Measurements from ENCODE around the gene TMUB1.
A peak's percentile ranks its signal among the peaks of the same experiment; 100 is the strongest.
"Not testable (repeated sequence)": the region's sequence is repeated elsewhere in the genome, so short reads cannot be mapped to it uniquely, and the experiment has no call there.

The TMUB1 gene

DNA sequence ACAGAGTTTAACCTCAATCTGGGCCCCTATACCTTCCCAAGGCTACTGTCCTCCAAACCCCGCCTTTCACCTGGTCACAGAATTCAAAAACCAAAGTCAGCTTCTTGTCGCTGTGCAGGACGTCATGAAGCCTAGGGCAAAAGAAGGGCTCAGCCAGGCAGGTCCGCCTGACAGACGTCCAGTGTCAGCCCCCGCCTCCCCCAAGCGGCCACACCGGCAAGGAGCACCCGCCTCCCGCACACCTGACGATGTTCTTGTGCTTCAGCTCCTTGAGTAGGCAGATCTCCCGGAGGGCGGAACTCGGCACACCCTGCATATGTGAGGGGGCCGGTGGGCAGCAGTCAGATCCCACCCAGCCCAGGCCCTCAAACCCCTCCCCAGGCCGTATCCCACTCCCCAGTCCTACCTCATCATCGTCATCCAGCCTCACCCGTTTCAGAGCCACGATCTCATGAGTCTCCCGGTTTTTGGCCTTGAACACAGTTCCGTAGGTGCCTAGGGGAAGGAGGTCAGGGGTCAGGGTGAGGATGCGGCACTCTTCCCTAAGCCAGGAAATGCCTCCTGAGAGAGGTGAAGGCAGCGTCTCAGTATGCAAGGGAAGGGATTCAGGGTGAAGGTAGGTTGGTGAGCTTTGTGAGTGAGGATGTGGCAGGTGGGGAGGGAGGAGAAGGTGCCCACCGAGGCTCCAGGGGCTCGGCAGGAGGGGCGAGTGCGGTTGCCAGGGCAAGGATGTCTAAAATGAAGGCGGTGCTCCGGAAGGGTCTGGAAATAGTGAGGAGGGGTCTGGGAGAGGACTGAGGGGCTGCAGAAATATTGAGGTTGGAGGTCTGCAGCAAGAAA is 26.4 kb downstream of the TMUB1 start:
- peaks cover 41% of the 10 kb centered on the region for H3K4me1 Mint-ChIP-seq (ENCODE audit: low read depth)
- no peak for DNase-seq
- H3K27me3 Mint-ChIP-seq: no peaks in the 10 kb centered on the region
- H3K36me3 Mint-ChIP-seq (ENCODE audit: low read depth): peaks cover 23% of the 10 kb centered on the region
- H3K27ac Mint-ChIP-seq: peak overlapping the region; percentile 79
- H3K4me3 Mint-ChIP-seq: peak overlapping the region; percentile 94
- no peaks in the 10 kb centered on the region for H3K9me3 Mint-ChIP-seq

DNA sequence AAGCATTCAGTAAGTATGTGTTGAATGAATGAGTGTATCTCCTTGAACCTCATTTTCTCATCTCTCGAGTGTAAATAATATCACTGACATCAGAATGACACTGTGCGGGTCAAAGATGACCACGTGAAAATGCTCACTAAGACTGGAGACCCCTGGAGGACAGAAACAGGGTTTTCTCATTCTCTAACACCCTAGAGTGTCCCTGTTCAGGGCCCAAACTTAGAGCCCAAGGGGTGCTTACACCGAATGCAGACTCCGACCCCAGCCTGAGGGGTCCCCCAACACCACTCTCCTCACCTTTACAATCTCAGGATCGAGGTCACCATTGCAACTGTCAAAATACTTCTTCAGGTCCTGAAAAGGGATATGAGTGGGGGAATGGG is 27.0 kb downstream of the TMUB1 start:
- Mint-ChIP-seq H3K4me1 (ENCODE audit: low read depth) (peaks cover 37% of the 10 kb centered on the region), H3K4me3 (peak overlapping the region; percentile 94)

DNA sequence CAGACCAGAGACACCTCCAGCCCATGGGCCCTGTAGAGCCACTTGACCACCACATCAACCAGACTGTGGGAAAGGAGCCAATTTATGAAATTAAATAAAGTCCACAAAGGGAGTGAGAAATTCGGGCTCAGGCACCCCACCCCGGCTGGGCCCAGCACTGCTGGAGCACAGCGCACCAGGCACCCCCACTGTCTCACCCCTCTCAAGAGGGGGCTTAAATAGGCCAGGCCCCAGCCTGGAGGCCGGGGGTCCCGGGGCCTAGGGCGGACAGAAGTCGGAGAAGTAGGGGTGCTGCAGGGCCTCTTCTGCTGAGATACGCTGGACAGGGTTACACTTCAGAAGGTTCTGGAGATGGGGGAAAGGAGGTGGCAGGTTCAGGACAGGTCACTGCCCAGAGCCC is 29.5 kb downstream of the TMUB1 start:
- H3K4me3 Mint-ChIP-seq: no peak overlapping the region
- H3K36me3 Mint-ChIP-seq (ENCODE audit: low read depth): peaks cover 12% of the 10 kb centered on the region
- H3K9me3 Mint-ChIP-seq: no peaks in the 10 kb centered on the region
- H3K27ac Mint-ChIP-seq: no peak overlapping the region
- H3K27me3 Mint-ChIP-seq: no peaks in the 10 kb centered on the region
- no peak for DNase-seq
- H3K4me1 Mint-ChIP-seq (ENCODE audit: low read depth): peaks cover 23% of the 10 kb centered on the region

More for the DNA sequence above, 27.0 kb downstream of the TMUB1 start:
- Mint-ChIP-seq H3K27ac (no peak overlapping the region), H3K36me3 (ENCODE audit: low read depth) (peaks cover 18% of the 10 kb centered on the region), H3K9me3 (no peaks in the 10 kb centered on the region), H3K27me3 (no peaks in the 10 kb centered on the region)
- no peak for DNase-seq

GRCh38 chr7:151053096-151053495 is 30.2 kb downstream of the TMUB1 start:
- peaks cover 10% of the 10 kb centered on the region for H3K36me3 Mint-ChIP-seq (ENCODE audit: low read depth)
- H3K4me3 Mint-ChIP-seq: no peak overlapping the region
- H3K27me3 Mint-ChIP-seq: no peaks in the 10 kb centered on the region
- H3K27ac Mint-ChIP-seq: no peak overlapping the region
- DNase-seq: no peak
- H3K9me3 Mint-ChIP-seq: no peaks in the 10 kb centered on the region
- H3K4me1 Mint-ChIP-seq (ENCODE audit: low read depth): peaks cover 18% of the 10 kb centered on the region

DNA sequence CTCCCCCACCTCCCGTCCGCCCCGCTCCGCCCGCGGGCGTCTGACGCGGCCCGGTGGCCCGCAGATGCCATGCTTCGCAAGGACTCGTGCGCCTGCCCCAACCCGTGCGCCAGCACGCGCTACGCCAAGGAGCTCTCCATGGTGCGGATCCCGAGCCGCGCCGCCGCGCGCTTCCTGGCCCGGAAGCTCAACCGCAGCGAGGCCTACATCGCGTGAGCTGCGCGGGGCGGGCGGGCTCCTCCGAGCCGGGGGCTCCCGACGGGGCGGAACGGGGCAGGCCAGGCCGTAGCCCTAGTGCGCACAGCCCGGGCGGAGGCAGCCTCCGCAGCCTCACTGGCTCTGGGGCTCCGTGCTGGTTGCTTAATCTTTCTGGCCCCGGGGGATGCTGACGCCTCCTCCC is 32.2 kb downstream of the TMUB1 start:
- Mint-ChIP-seq H3K27ac (no peak overlapping the region), H3K9me3 (no peaks in the 10 kb centered on the region), H3K4me1 (ENCODE audit: low read depth) (peaks cover 7% of the 10 kb centered on the region), H3K27me3 (no peaks in the 10 kb centered on the region), H3K4me3 (no peak overlapping the region), H3K36me3 (ENCODE audit: low read depth) (peaks cover 10% of the 10 kb centered on the region)
- peak; percentile 74 for DNase-seq

- no peak overlapping the region for H3K4me3 Mint-ChIP-seq
- H3K36me3 Mint-ChIP-seq (ENCODE audit: low read depth): peaks cover 19% of the 10 kb centered on the region
- no peak overlapping the region for H3K27ac Mint-ChIP-seq
- H3K9me3 Mint-ChIP-seq: no peaks in the 10 kb centered on the region
- H3K4me1 Mint-ChIP-seq (ENCODE audit: low read depth): peaks cover 7% of the 10 kb centered on the region
- DNase-seq: no peak
- H3K27me3 Mint-ChIP-seq: no peaks in the 10 kb centered on the region
Observed at GRCh38 chr7:151048911-151049463, 34.3 kb downstream of the TMUB1 start.

- H3K36me3 Mint-ChIP-seq (ENCODE audit: low read depth): peaks cover 21% of the 10 kb centered on the region
- no peak within 1 kb of the TSS for H3K4me3 Mint-ChIP-seq
- no peaks in the 10 kb centered on the region for H3K9me3 Mint-ChIP-seq
- no peak for DNase-seq
- H3K27me3 Mint-ChIP-seq: no peaks in the 10 kb centered on the region
- H3K27ac Mint-ChIP-seq: no peak within 1 kb of the TSS
- peaks cover 6% of the 10 kb centered on the region for H3K4me1 Mint-ChIP-seq (ENCODE audit: low read depth)
Observed at GRCh38 chr7:151047976-151048815, 35.1 kb downstream of the TMUB1 start, which contains the start of gene ASIC3. Gene ASIC3 (plus strand): TSS chr7:151048531. CDS start chr7:151048886, 355 bp downstream.

GRCh38 chr7:151046603-151047573 is 36.4 kb downstream of the TMUB1 start:
- no peak overlapping the region for H3K27ac Mint-ChIP-seq
- DNase-seq: no peak
- no peaks in the 10 kb centered on the region for H3K9me3 Mint-ChIP-seq
- peaks cover 33% of the 10 kb centered on the region for H3K36me3 Mint-ChIP-seq (ENCODE audit: low read depth)
- H3K4me3 Mint-ChIP-seq: no peak overlapping the region
- H3K4me1 Mint-ChIP-seq (ENCODE audit: low read depth): peaks cover 1% of the 10 kb centered on the region
- H3K27me3 Mint-ChIP-seq: no peaks in the 10 kb centered on the region

- no peak for DNase-seq
- no peaks in the 10 kb centered on the region for H3K27me3 Mint-ChIP-seq
- no peaks in the 10 kb centered on the region for H3K4me1 Mint-ChIP-seq (ENCODE audit: low read depth)
- H3K9me3 Mint-ChIP-seq: no peaks in the 10 kb centered on the region
- H3K27ac Mint-ChIP-seq: peak overlapping the region; percentile 66
- peaks cover 41% of the 10 kb centered on the region for H3K36me3 Mint-ChIP-seq (ENCODE audit: low read depth)
- H3K4me3 Mint-ChIP-seq: no peak overlapping the region
Observed at GRCh38 chr7:151045967-151046366, 37.3 kb downstream of the TMUB1 start.

GRCh38 chr7:151045262-151045661 is 38.0 kb downstream of the TMUB1 start:
- no peak overlapping the region for H3K27ac Mint-ChIP-seq
- no peaks in the 10 kb centered on the region for H3K9me3 Mint-ChIP-seq
- H3K36me3 Mint-ChIP-seq (ENCODE audit: low read depth): peaks cover 45% of the 10 kb centered on the region
- H3K4me3 Mint-ChIP-seq: no peak overlapping the region
- H3K27me3 Mint-ChIP-seq: no peaks in the 10 kb centered on the region
- H3K4me1 Mint-ChIP-seq (ENCODE audit: low read depth): no peaks in the 10 kb centered on the region
- DNase-seq: no peak

DNA sequence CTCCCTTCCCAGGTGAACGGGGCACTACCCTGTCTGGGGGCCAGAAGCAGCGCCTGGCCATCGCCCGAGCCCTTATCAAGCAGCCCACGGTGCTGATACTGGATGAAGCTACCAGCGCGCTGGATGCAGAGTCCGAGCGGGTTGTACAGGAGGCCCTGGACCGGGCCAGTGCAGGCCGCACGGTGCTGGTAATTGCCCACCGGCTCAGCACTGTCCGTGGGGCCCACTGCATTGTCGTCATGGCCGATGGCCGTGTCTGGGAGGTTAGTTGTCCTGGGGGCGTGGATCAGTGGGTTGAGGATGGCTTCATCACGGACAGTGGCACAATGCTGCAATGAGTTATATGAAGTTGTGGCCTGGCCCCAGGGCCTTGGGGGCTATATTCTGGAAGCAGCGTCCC is 39.3 kb downstream of the TMUB1 start:
- peaks cover 13% of the 10 kb centered on the region for H3K4me1 Mint-ChIP-seq (ENCODE audit: low read depth)
- DNase-seq: no peak
- H3K9me3 Mint-ChIP-seq: no peaks in the 10 kb centered on the region
- no peak overlapping the region for H3K27ac Mint-ChIP-seq
- no peak overlapping the region for H3K4me3 Mint-ChIP-seq
- H3K27me3 Mint-ChIP-seq: no peaks in the 10 kb centered on the region
- H3K36me3 Mint-ChIP-seq (ENCODE audit: low read depth): peaks cover 45% of the 10 kb centered on the region

DNA sequence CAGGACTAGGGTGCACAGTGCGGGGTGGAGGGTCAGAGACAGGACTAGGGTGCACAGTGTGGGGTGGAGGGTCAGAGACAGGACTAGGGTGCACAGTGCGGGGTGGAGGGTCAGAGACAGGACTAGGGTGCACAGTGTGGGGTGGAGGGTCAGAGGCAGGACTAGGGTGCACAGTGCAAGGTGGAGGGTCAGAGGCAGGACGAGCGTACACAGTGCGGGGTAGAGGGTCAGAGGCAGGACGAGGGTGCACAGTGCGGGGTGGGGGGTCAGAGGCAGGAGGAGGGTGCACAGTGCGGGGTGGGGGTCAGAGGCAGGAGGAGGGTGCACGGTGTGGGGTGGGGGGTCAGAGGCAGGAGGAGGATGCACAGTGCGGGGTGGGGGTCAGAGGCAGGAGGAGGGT is 39.8 kb downstream of the TMUB1 start:
- H3K27ac Mint-ChIP-seq, H3K9me3 Mint-ChIP-seq: not testable (repeated sequence)
- peaks cover 18% of the 10 kb centered on the region for H3K4me1 Mint-ChIP-seq (ENCODE audit: low read depth)

DNA sequence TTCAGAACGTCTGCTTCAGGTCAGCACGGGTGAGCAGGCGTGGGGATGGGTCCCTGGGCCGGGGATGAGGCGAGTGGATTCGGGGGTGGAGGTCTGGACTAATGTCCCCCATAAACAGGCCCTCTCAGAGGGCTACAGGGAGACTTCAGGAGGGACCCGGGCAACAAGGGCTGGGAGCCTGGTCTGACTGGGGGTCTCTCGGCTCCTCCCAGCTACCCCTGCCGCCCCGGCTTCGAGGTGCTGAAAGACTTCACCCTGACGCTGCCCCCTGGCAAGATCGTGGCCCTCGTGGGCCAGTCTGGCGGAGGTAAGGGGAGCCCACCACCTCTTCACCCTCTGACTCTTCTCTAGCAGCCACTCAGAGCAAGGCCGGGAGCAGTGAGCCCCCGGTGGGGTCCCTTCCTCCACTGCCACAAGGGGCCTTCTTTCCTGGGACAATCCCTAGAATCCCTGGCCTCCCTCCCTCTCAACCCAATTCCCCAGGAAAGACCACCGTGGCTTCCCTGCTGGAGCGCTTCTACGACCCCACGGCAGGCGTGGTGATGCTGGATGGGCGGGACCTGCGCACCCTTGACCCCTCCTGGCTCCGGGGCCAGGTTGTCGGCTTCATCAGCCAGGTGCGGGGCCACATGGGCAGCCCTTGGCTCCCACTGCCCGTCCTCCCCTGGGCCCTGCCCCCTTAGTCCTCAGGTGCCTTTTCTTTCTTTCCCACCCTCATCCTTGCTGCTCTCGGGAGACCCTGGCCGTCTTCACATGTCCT is 42.5 kb downstream of the TMUB1 start:
- peaks cover 18% of the 10 kb centered on the region for H3K4me1 Mint-ChIP-seq (ENCODE audit: low read depth)
- peaks cover 58% of the 10 kb centered on the region for H3K36me3 Mint-ChIP-seq (ENCODE audit: low read depth)
- no peak for DNase-seq
- no peak overlapping the region for H3K4me3 Mint-ChIP-seq
- no peaks in the 10 kb centered on the region for H3K9me3 Mint-ChIP-seq
- H3K27me3 Mint-ChIP-seq: no peaks in the 10 kb centered on the region
- no peak overlapping the region for H3K27ac Mint-ChIP-seq

More for the DNA sequence above, 39.8 kb downstream of the TMUB1 start:
- not testable (repeated sequence) for H3K27me3 Mint-ChIP-seq, H3K4me3 Mint-ChIP-seq, DNase-seq
- peaks cover 46% of the 10 kb centered on the region for H3K36me3 Mint-ChIP-seq (ENCODE audit: low read depth)
